Sigmoid colon (tissue), 3 donors: Measurements from ENCODE around the gene TJP3.

ENCODE experiments used
- POLR2A ChIP-seq, 2 donors: fragments of 450-650 bp; IDR thresholded peaks; one replicate each; pipeline ENCODE4 v1.6.1; 2016; ENCODE audit warnings: antibody characterized with exemption in 2 of 2, mild to moderate bottlenecking in 2 of 2, moderate library complexity in 2 of 2
- TF ChIP-seq, protein P1 (sequence below), 4 experiments: fragments of 450-650 bp in 3 of 4; fragments of 200-600 bp in 1 of 4; IDR thresholded peaks; one replicate each; pipeline ENCODE4 v1.5.1; 2016 to 2019; ENCODE audit warnings: antibody characterized with exemption in 4 of 4, mild to moderate bottlenecking in 3 of 4, moderate library complexity in 2 of 4

- TF ChIP-seq, protein P1, sequence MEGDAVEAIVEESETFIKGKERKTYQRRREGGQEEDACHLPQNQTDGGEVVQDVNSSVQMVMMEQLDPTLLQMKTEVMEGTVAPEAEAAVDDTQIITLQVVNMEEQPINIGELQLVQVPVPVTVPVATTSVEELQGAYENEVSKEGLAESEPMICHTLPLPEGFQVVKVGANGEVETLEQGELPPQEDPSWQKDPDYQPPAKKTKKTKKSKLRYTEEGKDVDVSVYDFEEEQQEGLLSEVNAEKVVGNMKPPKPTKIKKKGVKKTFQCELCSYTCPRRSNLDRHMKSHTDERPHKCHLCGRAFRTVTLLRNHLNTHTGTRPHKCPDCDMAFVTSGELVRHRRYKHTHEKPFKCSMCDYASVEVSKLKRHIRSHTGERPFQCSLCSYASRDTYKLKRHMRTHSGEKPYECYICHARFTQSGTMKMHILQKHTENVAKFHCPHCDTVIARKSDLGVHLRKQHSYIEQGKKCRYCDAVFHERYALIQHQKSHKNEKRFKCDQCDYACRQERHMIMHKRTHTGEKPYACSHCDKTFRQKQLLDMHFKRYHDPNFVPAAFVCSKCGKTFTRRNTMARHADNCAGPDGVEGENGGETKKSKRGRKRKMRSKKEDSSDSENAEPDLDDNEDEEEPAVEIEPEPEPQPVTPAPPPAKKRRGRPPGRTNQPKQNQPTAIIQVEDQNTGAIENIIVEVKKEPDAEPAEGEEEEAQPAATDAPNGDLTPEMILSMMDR (IDR thresholded peaks at IDR 0.05), result no peak
- no peak for TF ChIP-seq POLR2A (IDR thresholded peaks at IDR 0.05)
Measured at GRCh38 chr19:3661284-3662238, 46.6 kb upstream of the TJP3 start.
